Mesendoderm (in vitro differentiated cells): ENCODE data around the gene ZNF827. TPM values are rescaled to one million over a fixed set of nuclear protein-coding genes. Genes with fewer than 3 reads are reported as not detected.

ENCODE experiments used
- DNase-seq: peaks from one replicate; pipeline ENCODE4 v3.0.0; 2013
- H2AK5ac ChIP-seq: 2 replicates; pipeline ENCODE4 v1.6.1; 2013; ENCODE audit warnings: low read length, inconsistent platforms
- H2BK120ac ChIP-seq: 2 replicates; pipeline ENCODE4 v1.6.1; 2013; ENCODE audit warnings: low read depth, mild to moderate bottlenecking, low read length, moderate library complexity, mixed read lengths
- H2BK15ac ChIP-seq: replicated peaks from 2 replicates; pipeline ENCODE4 v1.6.1; 2013; ENCODE audit warnings: low read depth, mild to moderate bottlenecking, moderate library complexity
- H2BK5ac ChIP-seq: 2 replicates; pipeline ENCODE4 v1.6.1; 2013; ENCODE audit warnings: low read length, inconsistent platforms
- H3K18ac ChIP-seq: 2 replicates; pipeline ENCODE4 v1.6.1; 2013; ENCODE audit warnings: mild to moderate bottlenecking, low read length, mixed read lengths
- H3K23ac ChIP-seq: one replicate; pipeline ENCODE4 v1.6.1; 2013; ENCODE audit warnings: low read length
- H3K27ac ChIP-seq: 2 replicates; pipeline ENCODE4 v1.5.1; 2013; ENCODE audit warnings: low read depth, mild to moderate bottlenecking, inconsistent platforms, low read length, moderate library complexity
- H3K27me3 ChIP-seq: 2 replicates; pipeline ENCODE4 v1.6.1; 2013; ENCODE audit warnings: low read length, control low read depth, mild to moderate bottlenecking, inconsistent platforms; ENCODE audit not compliant: insufficient read depth, poor library complexity
- H3K36me3 ChIP-seq: 2 replicates; pipeline ENCODE4 v1.6.1; 2013; ENCODE audit warnings: low read length, inconsistent platforms; ENCODE audit not compliant: control insufficient read depth, insufficient read depth
- H3K4ac ChIP-seq: one replicate; pipeline ENCODE4 v1.6.1; 2013; ENCODE audit warnings: low read depth, mild to moderate bottlenecking, low read length, moderate library complexity
- H3K4me1 ChIP-seq: 2 replicates; pipeline ENCODE4 v1.6.1; 2013; ENCODE audit warnings: low read depth, low read length, inconsistent platforms; ENCODE audit not compliant: control insufficient read depth
- H3K4me2 ChIP-seq: 2 replicates; pipeline ENCODE4 v1.6.1; 2013; ENCODE audit warnings: low read length
- H3K4me3 ChIP-seq: 2 replicates; pipeline ENCODE4 v1.5.1; 2013; ENCODE audit warnings: mild to moderate bottlenecking, low read length
- H3K56ac ChIP-seq: one replicate; pipeline ENCODE4 v1.6.1; 2013; ENCODE audit warnings: low read length
- H3K79me1 ChIP-seq: 2 replicates; pipeline ENCODE4 v1.6.1; 2013; ENCODE audit warnings: low read length, inconsistent platforms
- H3K79me2 ChIP-seq: 2 replicates; pipeline ENCODE4 v1.6.1; 2013; ENCODE audit warnings: mild to moderate bottlenecking, low read length; ENCODE audit not compliant: control insufficient read depth, insufficient read depth
- H3K9ac ChIP-seq: 2 replicates; pipeline ENCODE4 v1.6.1; 2013; ENCODE audit warnings: low read length, inconsistent platforms
- H4K5ac ChIP-seq: one replicate; pipeline ENCODE4 v1.6.1; 2013; ENCODE audit warnings: low read length
- H4K8ac ChIP-seq: one replicate; pipeline ENCODE4 v1.6.1; 2013; ENCODE audit warnings: low read depth, mild to moderate bottlenecking, control low read depth, low read length, moderate library complexity
- WGBS: extraction: QIAGEN DNeasy Blood & Tissue Kit; methylation state at CpG from one replicate; pipeline ENCODE4 v1.1.7; 2013; ENCODE audit warnings: low lambda C conversion rate, missing lambda C conversion rate; ENCODE audit not compliant: insufficient coverage; ENCODE audit errors: extremely low coverage; 5-methylcytosine and 5-hydroxymethylcytosine counted together
- polyA plus RNA-seq, 2 experiments: library from polyadenylated mRNA; stranded (reverse); fragments of 200-250 nt; gene quantifications; one replicate each; pipeline ENCODE4 v1.2.3, GENCODE V29; 2013

The ZNF827 gene, protein sequence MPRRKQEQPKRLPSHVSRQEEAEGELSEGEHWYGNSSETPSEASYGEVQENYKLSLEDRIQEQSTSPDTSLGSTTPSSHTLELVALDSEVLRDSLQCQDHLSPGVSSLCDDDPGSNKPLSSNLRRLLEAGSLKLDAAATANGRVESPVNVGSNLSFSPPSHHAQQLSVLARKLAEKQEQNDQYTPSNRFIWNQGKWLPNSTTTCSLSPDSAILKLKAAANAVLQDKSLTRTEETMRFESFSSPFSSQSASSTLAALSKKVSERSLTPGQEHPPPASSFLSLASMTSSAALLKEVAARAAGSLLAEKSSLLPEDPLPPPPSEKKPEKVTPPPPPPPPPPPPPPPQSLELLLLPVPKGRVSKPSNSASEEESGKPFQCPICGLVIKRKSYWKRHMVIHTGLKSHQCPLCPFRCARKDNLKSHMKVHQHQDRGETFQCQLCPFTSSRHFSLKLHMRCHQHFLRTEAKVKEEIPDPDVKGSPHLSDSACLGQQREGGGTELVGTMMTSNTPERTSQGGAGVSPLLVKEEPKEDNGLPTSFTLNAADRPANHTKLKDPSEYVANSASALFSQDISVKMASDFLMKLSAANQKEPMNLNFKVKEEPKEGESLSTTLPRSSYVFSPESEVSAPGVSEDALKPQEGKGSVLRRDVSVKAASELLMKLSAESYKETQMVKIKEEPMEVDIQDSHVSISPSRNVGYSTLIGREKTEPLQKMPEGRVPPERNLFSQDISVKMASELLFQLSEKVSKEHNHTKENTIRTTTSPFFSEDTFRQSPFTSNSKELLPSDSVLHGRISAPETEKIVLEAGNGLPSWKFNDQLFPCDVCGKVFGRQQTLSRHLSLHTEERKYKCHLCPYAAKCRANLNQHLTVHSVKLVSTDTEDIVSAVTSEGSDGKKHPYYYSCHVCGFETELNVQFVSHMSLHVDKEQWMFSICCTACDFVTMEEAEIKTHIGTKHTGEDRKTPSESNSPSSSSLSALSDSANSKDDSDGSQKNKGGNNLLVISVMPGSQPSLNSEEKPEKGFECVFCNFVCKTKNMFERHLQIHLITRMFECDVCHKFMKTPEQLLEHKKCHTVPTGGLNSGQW
- polyA plus RNA-seq (2013, experiment 1 of 2), result 11.1 TPM
- 11.5 TPM for polyA plus RNA-seq (2013, experiment 2 of 2)

DNA sequence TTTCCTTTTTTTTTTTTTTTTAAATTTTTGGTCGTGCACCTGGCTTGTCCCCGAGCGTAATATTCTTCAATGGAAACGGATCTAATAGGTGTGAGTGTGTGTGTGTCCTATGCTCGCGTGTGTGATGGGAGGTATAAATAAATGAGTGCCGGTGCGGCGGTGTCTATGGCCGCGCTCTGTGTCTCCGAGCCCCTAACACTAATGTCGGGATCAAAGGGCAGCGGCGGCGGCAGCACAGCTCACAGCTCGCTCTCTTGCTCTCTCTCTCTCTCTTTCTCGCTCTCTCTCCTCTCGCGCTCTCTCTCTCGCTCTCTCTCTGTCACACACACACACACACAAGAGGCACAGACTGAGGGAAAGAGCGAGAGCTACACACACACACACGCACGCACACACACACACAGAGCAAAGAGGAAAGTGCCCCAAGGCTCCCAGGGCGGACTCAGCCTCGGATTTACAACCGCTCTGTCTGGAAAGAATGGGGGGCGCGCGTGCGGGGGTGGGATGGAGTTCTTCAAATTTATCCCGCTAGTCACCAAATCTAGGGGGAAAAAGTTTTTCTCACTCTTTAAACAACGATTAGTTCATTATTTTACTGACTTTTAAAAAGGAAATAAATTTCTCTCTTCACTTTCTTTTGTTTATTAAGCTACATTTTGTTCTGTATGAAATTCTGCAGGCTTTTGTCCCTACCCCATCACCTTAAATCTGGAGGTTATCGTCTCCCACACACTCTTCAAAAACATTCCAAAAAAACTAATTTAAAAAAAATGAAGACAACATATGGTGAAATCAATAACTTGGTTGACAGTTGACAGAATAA lies at the start of gene ZNF827:
TSS of gene ZNF827 (minus strand) at position 206 of the 823 bp plus-strand sequence. CDS start 416 bp downstream, outside the sequence.
- no peaks in the 10 kb centered on the region for H3K27me3 ChIP-seq
- H3K4ac ChIP-seq, result peak within 1 kb of the TSS; percentile 99
- H3K18ac ChIP-seq, result peak within 1 kb of the TSS; percentile 96
- H2BK5ac ChIP-seq, result peak within 1 kb of the TSS; percentile 97
- no CpG with 5 or more reads among the region's 34 CpGs for WGBS
- H3K36me3 ChIP-seq, result no peaks in the 10 kb centered on the region
- peaks cover 25% of the 10 kb centered on the region for H3K79me2 ChIP-seq
- H3K4me1 ChIP-seq, result peaks cover 6% of the 10 kb centered on the region
- peak within 1 kb of the TSS; percentile 98 for H3K9ac ChIP-seq
- H2BK120ac ChIP-seq, result peak within 1 kb of the TSS; percentile 100
- DNase-seq, result peak; percentile 94
- peak within 1 kb of the TSS; percentile 99 for H2BK15ac ChIP-seq
- H3K79me1 ChIP-seq, result no peaks in the 10 kb centered on the region
- H3K23ac ChIP-seq, result peak within 1 kb of the TSS; percentile 100
- peak within 1 kb of the TSS; percentile 99 for H3K56ac ChIP-seq
- H4K5ac ChIP-seq, result no peak within 1 kb of the TSS
- peak within 1 kb of the TSS; percentile 98 for H3K27ac ChIP-seq
- H3K4me3 ChIP-seq, result peak within 1 kb of the TSS; percentile 98
- H4K8ac ChIP-seq, result peak within 1 kb of the TSS; percentile 90
- H2AK5ac ChIP-seq, result no peak within 1 kb of the TSS
- H3K4me2 ChIP-seq, result peak within 1 kb of the TSS; percentile 72

DNA sequence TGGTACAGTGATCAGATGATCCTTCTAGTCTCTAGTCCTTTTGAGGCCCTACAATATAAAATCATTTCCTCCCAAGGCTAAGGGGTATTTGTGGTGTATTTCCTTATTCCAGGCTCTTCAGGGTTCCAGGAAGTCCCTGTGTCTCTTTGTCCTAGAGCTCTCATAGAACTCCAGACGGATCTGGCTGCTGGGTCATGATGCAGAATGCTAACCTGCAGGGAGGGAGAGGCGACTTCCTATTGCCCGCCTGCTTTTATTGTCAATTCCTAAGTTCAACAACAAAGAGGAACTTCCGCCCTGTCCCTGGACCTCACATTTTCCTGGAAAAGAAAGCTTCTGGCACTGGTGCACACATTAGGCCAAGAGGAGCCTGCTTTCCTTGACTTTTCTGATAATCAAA lies 45.9 kb upstream of the ZNF827 start:
- no peak overlapping the region for H4K5ac ChIP-seq
- H3K27me3 ChIP-seq, result no peaks in the 10 kb centered on the region
- no peak overlapping the region for H3K56ac ChIP-seq
- no peaks in the 10 kb centered on the region for H3K36me3 ChIP-seq
- no peak overlapping the region for H2BK5ac ChIP-seq
- no peak overlapping the region for H3K18ac ChIP-seq
- no peak overlapping the region for H2BK15ac ChIP-seq
- H3K4ac ChIP-seq, result no peak overlapping the region
- H3K27ac ChIP-seq, result no peak overlapping the region
- H4K8ac ChIP-seq, result no peak overlapping the region
- no peak overlapping the region for H3K23ac ChIP-seq
- H3K79me2 ChIP-seq, result no peaks in the 10 kb centered on the region
- no peaks in the 10 kb centered on the region for H3K79me1 ChIP-seq
- H2AK5ac ChIP-seq, result no peak overlapping the region
- no peak overlapping the region for H3K4me3 ChIP-seq
- no peak overlapping the region for H3K9ac ChIP-seq
- H3K4me1 ChIP-seq, result no peaks in the 10 kb centered on the region
- DNase-seq, result no peak
- no peak overlapping the region for H3K4me2 ChIP-seq
- no CpG with 5 or more reads among the region's 4 CpGs for WGBS
- no peak overlapping the region for H2BK120ac ChIP-seq

DNA sequence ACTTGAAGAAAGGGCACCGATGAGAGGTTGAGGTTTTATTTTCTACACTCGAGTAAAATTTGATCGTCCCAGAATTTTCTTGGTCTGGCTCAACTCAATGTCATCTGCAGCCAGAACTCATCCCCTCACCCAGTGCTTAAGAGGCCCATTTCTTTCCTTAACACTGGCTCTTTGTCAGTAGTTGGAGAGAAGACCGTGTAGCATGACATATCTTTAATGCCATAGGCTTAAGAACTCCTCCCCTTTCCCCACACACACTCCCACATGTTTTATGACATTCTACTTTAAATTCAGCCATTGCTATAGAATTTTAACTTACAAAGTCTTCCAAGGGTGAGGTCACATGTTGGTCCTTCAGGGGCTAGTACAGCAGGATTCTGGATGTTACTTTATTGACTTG lies 44.2 kb upstream of the ZNF827 start:
- no CpG with 5 or more reads among the region's 4 CpGs for WGBS
- no peak for DNase-seq

DNA sequence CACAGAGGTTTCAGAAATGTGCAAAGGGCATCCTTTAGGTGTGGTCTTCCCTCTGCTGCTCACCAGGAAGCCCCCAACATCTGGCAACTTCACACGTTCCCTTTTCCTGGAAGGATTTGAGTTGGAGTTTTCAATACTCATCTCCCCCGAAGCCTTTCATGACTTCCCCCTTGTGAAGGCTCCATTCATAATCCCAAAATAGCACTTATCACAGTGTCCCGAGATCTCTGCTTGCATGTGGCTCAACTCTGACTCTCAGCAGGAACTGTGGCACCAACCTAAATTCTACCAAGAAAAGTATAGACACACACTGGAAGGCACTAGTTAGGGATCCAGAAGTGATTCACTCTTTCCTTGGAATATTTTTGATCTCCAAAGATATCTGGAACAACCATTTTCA lies 40.5 kb upstream of the ZNF827 start:
- Histone ChIP-seq H3K27ac (no peak overlapping the region), H3K56ac (no peak overlapping the region), H3K4me1 (peaks cover 2% of the 10 kb centered on the region), H3K79me2 (no peaks in the 10 kb centered on the region), H2BK5ac (no peak overlapping the region), H4K5ac (no peak overlapping the region), H3K4me2 (no peak overlapping the region), H2AK5ac (no peak overlapping the region), H3K4me3 (no peak overlapping the region), H3K79me1 (no peaks in the 10 kb centered on the region), H2BK120ac (no peak overlapping the region), H3K18ac (no peak overlapping the region), H3K36me3 (no peaks in the 10 kb centered on the region), H4K8ac (no peak overlapping the region), H2BK15ac (no peak overlapping the region), H3K4ac (no peak overlapping the region), H3K23ac (no peak overlapping the region), H3K27me3 (no peaks in the 10 kb centered on the region), H3K9ac (no peak overlapping the region)
- no peak for DNase-seq
- WGBS, result no CpG with 5 or more reads among the region's 3 CpGs

More for the DNA sequence above, 44.2 kb upstream of the ZNF827 start:
- H2AK5ac ChIP-seq, result no peak overlapping the region
- H3K4me2 ChIP-seq, result no peak overlapping the region
- no peak overlapping the region for H3K4me3 ChIP-seq
- no peak overlapping the region for H3K4ac ChIP-seq
- H2BK120ac ChIP-seq, result no peak overlapping the region
- no peaks in the 10 kb centered on the region for H3K36me3 ChIP-seq
- H3K79me1 ChIP-seq, result no peaks in the 10 kb centered on the region
- no peak overlapping the region for H2BK5ac ChIP-seq
- H3K79me2 ChIP-seq, result no peaks in the 10 kb centered on the region
- H4K5ac ChIP-seq, result no peak overlapping the region
- no peak overlapping the region for H3K18ac ChIP-seq
- H3K56ac ChIP-seq, result no peak overlapping the region
- H3K9ac ChIP-seq, result no peak overlapping the region
- H3K27me3 ChIP-seq, result no peaks in the 10 kb centered on the region
- H3K23ac ChIP-seq, result no peak overlapping the region
- no peak overlapping the region for H3K27ac ChIP-seq
- no peak overlapping the region for H4K8ac ChIP-seq
- no peak overlapping the region for H2BK15ac ChIP-seq
- peaks cover 2% of the 10 kb centered on the region for H3K4me1 ChIP-seq

DNA sequence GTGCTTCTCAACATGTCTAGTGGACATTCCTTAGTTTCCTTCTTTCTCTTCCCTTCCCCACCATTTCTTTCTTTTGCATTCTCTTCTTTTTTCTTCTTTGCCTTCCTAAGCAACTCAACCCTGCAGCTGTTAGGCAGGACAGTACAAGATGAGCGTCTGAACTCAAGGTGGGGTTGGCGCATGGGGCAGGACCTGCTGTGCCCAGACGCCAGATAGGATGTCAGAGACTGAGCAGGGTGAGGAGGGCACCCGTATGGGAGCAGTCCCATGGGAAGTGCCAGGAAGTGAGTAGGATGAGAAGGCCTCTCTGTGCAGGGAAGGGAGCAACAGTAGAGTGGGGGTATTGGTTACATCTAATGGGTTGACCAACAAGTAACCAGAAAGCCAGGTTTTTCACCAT lies 38.1 kb upstream of the ZNF827 start:
- Histone ChIP-seq H4K5ac (no peak overlapping the region), H3K23ac (no peak overlapping the region), H2BK15ac (no peak overlapping the region), H4K8ac (no peak overlapping the region), H3K4me1 (peaks cover 2% of the 10 kb centered on the region), H2AK5ac (no peak overlapping the region), H2BK120ac (no peak overlapping the region), H3K79me2 (no peaks in the 10 kb centered on the region), H3K36me3 (no peaks in the 10 kb centered on the region), H2BK5ac (no peak overlapping the region), H3K4me3 (no peak overlapping the region), H3K27ac (no peak overlapping the region), H3K18ac (no peak overlapping the region), H3K4me2 (no peak overlapping the region), H3K56ac (no peak overlapping the region), H3K4ac (no peak overlapping the region), H3K27me3 (no peaks in the 10 kb centered on the region), H3K9ac (no peak overlapping the region), H3K79me1 (no peaks in the 10 kb centered on the region)
- no peak for DNase-seq
- no CpG with 5 or more reads among the region's 4 CpGs for WGBS
